K562 (cell line): ENCODE data around the gene UBLCP1. TPM values are rescaled to one million over a fixed set of nuclear protein-coding genes. Genes with fewer than 3 reads are reported as not detected.

Experiments used
- ATAC-seq: fragments of 200-7000 bp; cut with Tn5 transposase; 3 replicates; pipeline ENCODE4 v1.9.1; 2020; ENCODE audit warnings: moderate library complexity
- BruUV-seq: library from RNA; stranded (reverse); fragments of 400-500 nt; replicated peaks from 2 replicates; lab custom pipeline; 2021; lab: Mats Ljungman, UMichigan
- CTCF ChIA-PET: fragments of 300-600 bp; formaldehyde crosslinking; extraction: SDS; loops from one replicate; lab custom pipeline; 2021; ENCODE audit warnings: low intra/inter-chr PET ratio; lab: Yijun Ruan, JAX
- POLR2A ChIA-PET: fragments of 300-600, 350-650 bp; sonication (Branson Sonifier 250); formaldehyde crosslinking; extraction: SDS; loops from one replicate; lab custom pipeline; 2021; ENCODE audit warnings: antibody characterized with exemption, inconsistent platforms; lab: Yijun Ruan, JAX
- DNase-seq, 4 experiments: peaks; one replicate each; pipeline versions ENCODE4 v3.0.0 to v3.0.0-alpha.2; 2011 to 2018; ENCODE audit warnings: low spot score in 3 of 4, mixed read lengths in 3 of 4; ENCODE audit errors: extremely low read depth in 1 of 4
- FAIRE-seq: peaks from 2 replicates; lab custom pipeline; 2011; peaks lifted over from hg19 to GRCh38; lab: Jason Lieb, UNC
- H2AFZ ChIP-seq: 2 replicates; pipeline ENCODE4 v1.6.0; 2011; ENCODE audit warnings: low read depth, low read length, control low read depth, inconsistent platforms
- H3K27ac ChIP-seq: fragments of 200-600 bp; 3 replicates; pipeline ENCODE4 v1.8.0; 2011; ENCODE audit warnings: low read depth, mild to moderate bottlenecking, control low read depth, inconsistent platforms, low read length, moderate library complexity, mixed read lengths; ENCODE audit errors: extremely low read depth
- H3K27me3 ChIP-seq, 2 experiments: fragments of 300-600 bp in 1 of 2; 2 replicates in 1 of 2; 3 replicates in 1 of 2; pipeline versions ENCODE4 v1.6.0 to v1.8.0; 2011; ENCODE audit warnings: inconsistent platforms in 2 of 2, low read length in 2 of 2, mild to moderate bottlenecking in 1 of 2, mixed read lengths in 1 of 2, moderate library complexity in 1 of 2; ENCODE audit not compliant: control insufficient read depth in 2 of 2, insufficient read depth in 2 of 2
- H3K36me3 ChIP-seq: fragments of 300-600 bp; 3 replicates; pipeline ENCODE4 v1.8.0; 2011; ENCODE audit warnings: mild to moderate bottlenecking, low read length, inconsistent platforms; ENCODE audit not compliant: control insufficient read depth, insufficient read depth
- H3K4me1 ChIP-seq, 2 experiments: fragments of 200-600 bp in 1 of 2; replicated peaks in 1 of 2; 2 replicates in 1 of 2; 3 replicates in 1 of 2; pipeline versions ENCODE4 v1.5.1 to v1.8.0; 2011; ENCODE audit warnings: inconsistent platforms in 2 of 2, low read length in 2 of 2, mild to moderate bottlenecking in 1 of 2, mixed read lengths in 1 of 2, moderate library complexity in 1 of 2; ENCODE audit not compliant: control insufficient read depth in 2 of 2, insufficient read depth in 2 of 2
- H3K4me2 ChIP-seq: 2 replicates; pipeline ENCODE4 v1.6.1; 2011; ENCODE audit warnings: low read length, control low read depth, inconsistent platforms, mixed read lengths; ENCODE audit not compliant: insufficient read depth
- H3K4me3 ChIP-seq: fragments of 200-600 bp; sonication (generic), shearing (Covaris generic); 2 replicates; pipeline ENCODE4 v1.5.1; 2016; ENCODE audit warnings: control low read depth, inconsistent platforms
- H3K79me2 ChIP-seq: fragments of 200-600 bp; 3 replicates; pipeline ENCODE4 v1.8.0; 2011; ENCODE audit warnings: low read length, inconsistent platforms; ENCODE audit not compliant: control insufficient read depth, insufficient read depth
- H3K9ac ChIP-seq, 2 experiments: 2 replicates each; pipeline versions ENCODE4 v1.6.0 to v1.6.1; 2011; ENCODE audit warnings: low read depth in 2 of 2, low read length in 2 of 2, control low read depth in 1 of 2, inconsistent platforms in 1 of 2, mild to moderate bottlenecking in 1 of 2, mixed read lengths in 1 of 2; ENCODE audit not compliant: insufficient read depth in 1 of 2
- H3K9me1 ChIP-seq: one replicate; pipeline ENCODE4 v1.6.0; 2011; ENCODE audit warnings: inconsistent platforms, mild to moderate bottlenecking, low read length, moderate library complexity; ENCODE audit not compliant: control insufficient read depth, insufficient read depth
- H3K9me3 ChIP-seq: replicated peaks from 2 replicates; pipeline ENCODE4 v1.5.1; 2011; ENCODE audit warnings: low read depth, low read length, inconsistent platforms; ENCODE audit not compliant: control insufficient read depth, insufficient read depth
- H4K20me1 ChIP-seq: replicated peaks from 2 replicates; pipeline ENCODE4 v1.6.1; 2011; ENCODE audit warnings: low read length, inconsistent platforms, mixed read lengths; ENCODE audit not compliant: control insufficient read depth, insufficient read depth
- BDP1 ChIP-seq: IDR thresholded peaks from 3 replicates; pipeline ENCODE4 v1.6.1; 2011; ENCODE audit not compliant: insufficient read length, insufficient read depth
- ESRRB ChIP-seq: fragments of 250-450 bp; sonication (Bioruptor Pico); IDR thresholded peaks from 2 replicates; pipeline ENCODE4 v1.5.0; 2020; ENCODE audit warnings: mild to moderate bottlenecking, moderate library complexity, borderline replicate concordance
- NR1H2 ChIP-seq: sonication (generic); formaldehyde crosslinking; IDR thresholded peaks from 2 replicates; pipeline ENCODE4 v1.4.0; 2020; ENCODE audit warnings: mild to moderate bottlenecking, missing genetic modification reagents
- OTX1 ChIP-seq: fragments of 450-650 bp; formaldehyde crosslinking; IDR thresholded peaks from 2 replicates; pipeline ENCODE4 v1.4.0; 2022; ENCODE audit warnings: mild to moderate bottlenecking
- ZFPM2 ChIP-seq: fragments of 250-450 bp; sonication (Bioruptor Pico); IDR thresholded peaks from 2 replicates; pipeline ENCODE4 v1.5.1; 2022; ENCODE audit warnings: mild to moderate bottlenecking
- ZNF696 ChIP-seq: fragments of 250-450 bp; sonication (Bioruptor Pico); conservative IDR thresholded peaks from 2 replicates; pipeline ENCODE4 v1.4.0; 2020; ENCODE audit warnings: mild to moderate bottlenecking, moderate library complexity
- WGBS: fragments of 100-300 bp; shearing (Covaris generic); methylation state at CpG from one replicate; pipeline ENCODE4 v1.1.6; 2016; ENCODE audit warnings: low coverage, mixed read lengths; ENCODE audit not compliant: insufficient coverage; ENCODE audit errors: missing lambda C conversion rate; 5-methylcytosine and 5-hydroxymethylcytosine counted together
- in situ Hi-C: fragments of 300-500 bp; cut with MboI; formaldehyde crosslinking; loops from 4 replicates; pipeline ENCODE4 v1.15.0; 2018; ENCODE audit warnings: inconsistent platforms, mixed read lengths
- intact Hi-C: fragments of 100-400 bp; cut with micrococcal nuclease; formaldehyde crosslinking; loops from 2 replicates; pipeline ENCODE4 v1.14.2; 2022
- polyA plus RNA-seq, 8 experiments: library from polyadenylated mRNA; depleted of rRNA in 4 of 8; stranded (reverse) in 5 of 8; unstranded in 3 of 8; fragments of >200 nt; fragmentation: Nextera tagmentation in 2 of 8; fragmentation: Illumina TruSeq in 1 of 8; extraction: Ambion mirVana in 2 of 8; extraction: Trizol in 1 of 8; gene quantifications; 2 replicates each; pipeline versions ENCODE4 v1.2.1 to v1.2.3, GENCODE V29; 2011 to 2014; ENCODE audit warnings: inconsistent platforms in 1 of 8, missing spikeins in 1 of 8
- total RNA-seq, 7 experiments: library from RNA; depleted of rRNA in 6 of 7; stranded (reverse); fragments of >200 nt in 6 of 7; fragmentation: Illumina TruSeq in 2 of 7; extraction: Trizol in 2 of 7; gene quantifications; 2 replicates each; pipeline versions ENCODE4 v1.2.1 to v1.2.3, GENCODE V29; 2011 to 2021; ENCODE audit warnings: low replicate concordance in 1 of 7
- TF ChIP-seq, protein P1 (sequence below): sonication (generic); formaldehyde crosslinking; IDR thresholded peaks from 2 replicates; pipeline ENCODE4 v1.8.0; 2022; ENCODE audit warnings: missing genetic modification reagents, mild to moderate bottlenecking, borderline replicate concordance
- TF ChIP-seq, protein P2 (sequence below): fragments of 450-650 bp; IDR thresholded peaks from 2 replicates; pipeline ENCODE4 v1.6.1; 2017; ENCODE audit warnings: antibody characterized with exemption, mild to moderate bottlenecking
- TF ChIP-seq, protein P3 (sequence below): fragments of 250-450 bp; sonication (Bioruptor Pico); IDR thresholded peaks from 2 replicates; pipeline ENCODE4 v1.8.0; 2021; ENCODE audit warnings: moderate library complexity, mild to moderate bottlenecking, inconsistent platforms
- TF ChIP-seq, protein P4 (sequence below): sonication (generic); formaldehyde crosslinking; IDR thresholded peaks from 2 replicates; pipeline ENCODE4 v1.9.0; 2022; ENCODE audit warnings: mild to moderate bottlenecking, missing genetic modification reagents
- TF ChIP-seq, protein P5 (sequence below), 2 experiments: fragments of 450-650 bp in 1 of 2; IDR thresholded peaks; 2 replicates each; pipeline ENCODE4 v1.6.1; 2011 to 2017; ENCODE audit warnings: low read depth in 2 of 2, antibody characterized with exemption in 1 of 2, borderline replicate concordance in 1 of 2, low read length in 1 of 2, mild to moderate bottlenecking in 1 of 2, mixed read lengths in 1 of 2; ENCODE audit not compliant: control insufficient read depth in 1 of 2

Gene UBLCP1
- total and polyA plus RNA-seq, 9 of the 15 experiments (the other 6 are each of a cell fraction or from before 2014, with no cell fraction given), result 18.8 to 39.8 (median 30.2) TPM

DNA sequence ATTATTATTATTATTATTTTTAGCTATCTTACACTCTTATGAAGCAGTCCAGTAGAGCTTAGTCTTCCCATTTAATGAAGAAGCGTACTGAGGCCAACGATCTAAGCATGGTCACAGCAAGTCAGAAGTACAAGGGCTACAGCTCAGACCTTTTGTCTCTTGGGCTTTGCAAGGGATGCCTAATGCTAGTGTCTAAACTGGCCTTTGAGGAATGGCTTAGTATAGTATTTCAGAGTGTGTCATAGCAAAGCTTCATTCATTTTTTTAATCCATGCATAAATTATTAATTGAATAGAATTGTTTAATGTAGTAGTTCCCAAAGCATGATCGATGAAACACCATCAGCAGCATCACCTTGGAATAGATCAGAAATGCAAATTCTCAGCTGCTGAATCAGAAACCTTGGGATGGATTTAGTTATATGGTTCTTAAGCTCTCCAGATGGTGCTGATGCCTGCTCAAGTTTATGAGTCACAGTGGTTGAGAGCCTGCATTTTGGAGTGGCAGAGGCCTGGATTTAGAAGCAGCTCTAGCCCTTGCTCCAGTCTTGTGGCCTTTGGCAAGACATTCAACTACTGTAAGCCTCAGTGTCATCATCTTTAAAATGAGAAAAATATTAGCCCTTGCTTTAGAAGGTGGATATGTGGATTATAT, 61.1 kb downstream of the UBLCP1 start:
- no TSS peak for BruUV-seq
- H3K27ac ChIP-seq, result no peak overlapping the region
- no peak for FAIRE-seq
- DNase-seq, result no peak
- no peaks in the 10 kb centered on the region for H4K20me1 ChIP-seq
- no peaks in the 10 kb centered on the region for H3K9me1 ChIP-seq
- 0% methylated on average over 3 of the region's 3 CpGs for WGBS
- peaks cover 12% of the 10 kb centered on the region in 2 experiments for H3K27me3 ChIP-seq
- H3K9ac ChIP-seq, result no peak overlapping the region
- no peak overlapping the region for H2AFZ ChIP-seq
- H3K4me1 ChIP-seq, result no peaks in the 10 kb centered on the region
- H3K4me2 ChIP-seq, result no peak overlapping the region
- no peaks in the 10 kb centered on the region for H3K9me3 ChIP-seq
- POLR2A ChIA-PET, result interaction anchor here (1.3 kb wide), 1 partner anchor 87 kb away, joined by 3 read pairs; no protein-coding TSS in a partner anchor
- no peak for ATAC-seq
- CTCF ChIA-PET, result no interaction called here
- in situ Hi-C loops (loop anchor here (25.0 kb wide), 1 partner anchor 612 kb away; no protein-coding TSS in a partner anchor), intact Hi-C loops (no loop called here)
- H3K79me2 ChIP-seq, result no peaks in the 10 kb centered on the region
- H3K36me3 ChIP-seq, result no peaks in the 10 kb centered on the region
- no peak overlapping the region for H3K4me3 ChIP-seq
- TF ChIP-seq, protein P1, sequence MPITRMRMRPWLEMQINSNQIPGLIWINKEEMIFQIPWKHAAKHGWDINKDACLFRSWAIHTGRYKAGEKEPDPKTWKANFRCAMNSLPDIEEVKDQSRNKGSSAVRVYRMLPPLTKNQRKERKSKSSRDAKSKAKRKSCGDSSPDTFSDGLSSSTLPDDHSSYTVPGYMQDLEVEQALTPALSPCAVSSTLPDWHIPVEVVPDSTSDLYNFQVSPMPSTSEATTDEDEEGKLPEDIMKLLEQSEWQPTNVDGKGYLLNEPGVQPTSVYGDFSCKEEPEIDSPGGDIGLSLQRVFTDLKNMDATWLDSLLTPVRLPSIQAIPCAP, result no peak
- TF ChIP-seq ZFPM2 (CRISPR knock-in tag), result no peak
- no peak for TF ChIP-seq NR1H2 (CRISPR knock-in tag)
- TF ChIP-seq, protein P2, sequence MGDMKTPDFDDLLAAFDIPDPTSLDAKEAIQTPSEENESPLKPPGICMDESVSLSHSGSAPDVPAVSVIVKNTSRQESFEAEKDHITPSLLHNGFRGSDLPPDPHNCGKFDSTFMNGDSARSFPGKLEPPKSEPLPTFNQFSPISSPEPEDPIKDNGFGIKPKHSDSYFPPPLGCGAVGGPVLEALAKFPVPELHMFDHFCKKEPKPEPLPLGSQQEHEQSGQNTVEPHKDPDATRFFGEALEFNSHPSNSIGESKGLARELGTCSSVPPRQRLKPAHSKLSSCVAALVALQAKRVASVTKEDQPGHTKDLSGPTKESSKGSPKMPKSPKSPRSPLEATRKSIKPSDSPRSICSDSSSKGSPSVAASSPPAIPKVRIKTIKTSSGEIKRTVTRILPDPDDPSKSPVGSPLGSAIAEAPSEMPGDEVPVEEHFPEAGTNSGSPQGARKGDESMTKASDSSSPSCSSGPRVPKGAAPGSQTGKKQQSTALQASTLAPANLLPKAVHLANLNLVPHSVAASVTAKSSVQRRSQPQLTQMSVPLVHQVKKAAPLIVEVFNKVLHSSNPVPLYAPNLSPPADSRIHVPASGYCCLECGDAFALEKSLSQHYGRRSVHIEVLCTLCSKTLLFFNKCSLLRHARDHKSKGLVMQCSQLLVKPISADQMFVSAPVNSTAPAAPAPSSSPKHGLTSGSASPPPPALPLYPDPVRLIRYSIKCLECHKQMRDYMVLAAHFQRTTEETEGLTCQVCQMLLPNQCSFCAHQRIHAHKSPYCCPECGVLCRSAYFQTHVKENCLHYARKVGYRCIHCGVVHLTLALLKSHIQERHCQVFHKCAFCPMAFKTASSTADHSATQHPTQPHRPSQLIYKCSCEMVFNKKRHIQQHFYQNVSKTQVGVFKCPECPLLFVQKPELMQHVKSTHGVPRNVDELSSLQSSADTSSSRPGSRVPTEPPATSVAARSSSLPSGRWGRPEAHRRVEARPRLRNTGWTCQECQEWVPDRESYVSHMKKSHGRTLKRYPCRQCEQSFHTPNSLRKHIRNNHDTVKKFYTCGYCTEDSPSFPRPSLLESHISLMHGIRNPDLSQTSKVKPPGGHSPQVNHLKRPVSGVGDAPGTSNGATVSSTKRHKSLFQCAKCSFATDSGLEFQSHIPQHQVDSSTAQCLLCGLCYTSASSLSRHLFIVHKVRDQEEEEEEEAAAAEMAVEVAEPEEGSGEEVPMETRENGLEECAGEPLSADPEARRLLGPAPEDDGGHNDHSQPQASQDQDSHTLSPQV, result no peak
- TF ChIP-seq ESRRB, result no peak
- TF ChIP-seq OTX1 (CRISPR knock-in tag), result no peak
- TF ChIP-seq, protein P3, sequence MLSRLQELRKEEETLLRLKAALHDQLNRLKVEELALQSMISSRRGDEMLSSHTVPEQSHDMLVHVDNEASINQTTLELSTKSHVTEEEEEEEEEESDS (CRISPR knock-in tag), result no peak
- TF ChIP-seq BDP1, result no peak
- TF ChIP-seq, protein P4, sequence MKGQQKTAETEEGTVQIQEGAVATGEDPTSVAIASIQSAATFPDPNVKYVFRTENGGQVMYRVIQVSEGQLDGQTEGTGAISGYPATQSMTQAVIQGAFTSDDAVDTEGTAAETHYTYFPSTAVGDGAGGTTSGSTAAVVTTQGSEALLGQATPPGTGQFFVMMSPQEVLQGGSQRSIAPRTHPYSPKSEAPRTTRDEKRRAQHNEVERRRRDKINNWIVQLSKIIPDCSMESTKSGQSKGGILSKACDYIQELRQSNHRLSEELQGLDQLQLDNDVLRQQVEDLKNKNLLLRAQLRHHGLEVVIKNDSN (CRISPR knock-in tag), result no peak
- TF ChIP-seq ZNF696 (CRISPR knock-in tag), result no peak
- TF ChIP-seq, protein P5, sequence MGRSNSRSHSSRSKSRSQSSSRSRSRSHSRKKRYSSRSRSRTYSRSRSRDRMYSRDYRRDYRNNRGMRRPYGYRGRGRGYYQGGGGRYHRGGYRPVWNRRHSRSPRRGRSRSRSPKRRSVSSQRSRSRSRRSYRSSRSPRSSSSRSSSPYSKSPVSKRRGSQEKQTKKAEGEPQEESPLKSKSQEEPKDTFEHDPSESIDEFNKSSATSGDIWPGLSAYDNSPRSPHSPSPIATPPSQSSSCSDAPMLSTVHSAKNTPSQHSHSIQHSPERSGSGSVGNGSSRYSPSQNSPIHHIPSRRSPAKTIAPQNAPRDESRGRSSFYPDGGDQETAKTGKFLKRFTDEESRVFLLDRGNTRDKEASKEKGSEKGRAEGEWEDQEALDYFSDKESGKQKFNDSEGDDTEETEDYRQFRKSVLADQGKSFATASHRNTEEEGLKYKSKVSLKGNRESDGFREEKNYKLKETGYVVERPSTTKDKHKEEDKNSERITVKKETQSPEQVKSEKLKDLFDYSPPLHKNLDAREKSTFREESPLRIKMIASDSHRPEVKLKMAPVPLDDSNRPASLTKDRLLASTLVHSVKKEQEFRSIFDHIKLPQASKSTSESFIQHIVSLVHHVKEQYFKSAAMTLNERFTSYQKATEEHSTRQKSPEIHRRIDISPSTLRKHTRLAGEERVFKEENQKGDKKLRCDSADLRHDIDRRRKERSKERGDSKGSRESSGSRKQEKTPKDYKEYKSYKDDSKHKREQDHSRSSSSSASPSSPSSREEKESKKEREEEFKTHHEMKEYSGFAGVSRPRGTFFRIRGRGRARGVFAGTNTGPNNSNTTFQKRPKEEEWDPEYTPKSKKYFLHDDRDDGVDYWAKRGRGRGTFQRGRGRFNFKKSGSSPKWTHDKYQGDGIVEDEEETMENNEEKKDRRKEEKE (IDR thresholded peaks at IDR 0.05; ENCODE audit: borderline replicate concordance in 1 of 2, control insufficient read depth in 1 of 2, low read depth in 2 of 2, low read length in 1 of 2), result no peak
